Right lobe of liver (tissue), 6 donors: ENCODE data around the gene CLMP. TPM values are rescaled to one million over a fixed set of nuclear protein-coding genes. Genes with fewer than 3 reads are reported as not detected.

ENCODE experiments used
- ATAC-seq, 4 donors: fragments of 200-7000 bp; cut with Tn5 transposase; one replicate each; pipeline ENCODE4 v1.9.1; 2020; ENCODE audit warnings: mild to moderate bottlenecking in 4 of 4, moderate library complexity in 4 of 4
- DNase-seq, 3 donors: peaks; one replicate each; pipeline ENCODE4 v3.0.0-alpha.2; 2020
- H3K27ac ChIP-seq, 3 donors: fragments of 200-600 bp; one replicate each; pipeline ENCODE4 v1.8.0; 2022
- H3K27me3 ChIP-seq, 2 donors: fragments of 200-600 bp; one replicate each; pipeline ENCODE4 v1.8.0; 2022
- H3K36me3 ChIP-seq, 4 donors: fragments of 200-600 bp; sonication (generic) in 1 of 4; one replicate each; pipeline versions ENCODE4 v1.5.1 to v1.8.0; 2017 to 2022; ENCODE audit warnings: control low read depth in 1 of 4
- H3K4me1 ChIP-seq, 4 donors: fragments of 200-600 bp; sonication (generic) in 1 of 4; one replicate each; pipeline versions ENCODE4 v1.5.1 to v1.8.0; 2017 to 2022; ENCODE audit warnings: control low read depth in 1 of 4
- H3K4me3 ChIP-seq, 3 donors: fragments of 200-600 bp; one replicate each; pipeline ENCODE4 v1.8.0; 2022
- H3K9me3 ChIP-seq, 4 donors: fragments of 200-600 bp; sonication (generic) in 1 of 4; one replicate each; pipeline versions ENCODE4 v1.5.1 to v1.8.0; 2017 to 2022; ENCODE audit warnings: control low read depth in 1 of 4
- CTCF ChIP-seq, 4 donors: fragments of 200-600 bp in 3 of 4; fragments of 450-650 bp in 1 of 4; IDR thresholded peaks; one replicate each; pipeline versions ENCODE4 v1.5.1 to v1.8.0; 2016 to 2022; ENCODE audit warnings: antibody characterized with exemption in 4 of 4, mild to moderate bottlenecking in 2 of 4
- POLR2A ChIP-seq: fragments of 450-650 bp; IDR thresholded peaks from one replicate; pipeline ENCODE4 v1.6.1; 2017; ENCODE audit warnings: antibody characterized with exemption, mild to moderate bottlenecking
- WGBS: methylation state at CpG from one replicate; pipeline ENCODE4 v1.1.6; 2018; ENCODE audit warnings: low coverage, low lambda C conversion rate; ENCODE audit not compliant: insufficient coverage; ENCODE audit errors: missing lambda C conversion rate; 5-methylcytosine and 5-hydroxymethylcytosine counted together
- intact Hi-C, 2 donors: fragments of 100-400 bp; cut with DNase I; formaldehyde crosslinking; loops; one replicate each; pipeline versions ENCODE4 v1.11.2 to v1.14.1; 2022
- total RNA-seq, 6 experiments: library from RNA; depleted of rRNA in 2 of 6; stranded (reverse); fragments of >200 nt in 2 of 6; fragmentation: NEBNext Ultra II Directional in 3 of 6; extraction: Animal tissue kit (Norgen Biotek cat#: 25700) in 3 of 6; gene quantifications; one replicate each; pipeline versions ENCODE4 v1.1.0 to v1.2.4, GENCODE V29; 2016 to 2023
- donor health status: DM: no; HTN: yes; CAD: no.
- donor health status: DM: no; HTN: no; CAD: no.
- donor health status: DM: no; HTN: no; CAD: no.
- donor health status: DM: no; HTN: yes; CAD: no.
- donor health status: DM: no; HTN: yes; CAD: no.

The CLMP gene
- total RNA-seq, 6 experiments from 2014 or later: 0.17 to 1.2 (median 0.51) TPM

- no peaks in the 10 kb centered on the region for H3K9me3 ChIP-seq
- H3K36me3 ChIP-seq: no peaks in the 10 kb centered on the region
- H3K27me3 ChIP-seq: no peaks in the 10 kb centered on the region
- WGBS: 100% methylated on average over 1 of the region's 1 CpG
- H3K4me1 ChIP-seq: no peaks in the 10 kb centered on the region
- ATAC-seq (no peak), DNase-seq (no peak)
- H3K27ac ChIP-seq: no peak overlapping the region
- intact Hi-C loops: loop anchor here in 1 of 2 donors (10.0 kb wide), 1 partner anchor 180 kb away; no protein-coding TSS in a partner anchor
- no peak for TF ChIP-seq CTCF (IDR thresholded peaks at IDR 0.05)
- TF ChIP-seq POLR2A: no peak
- H3K4me3 ChIP-seq: no peak overlapping the region
Observed at GRCh38 chr11:123045101-123045500, 149.9 kb downstream of the CLMP start.

GRCh38 chr11:123041185-123041584, 153.9 kb downstream of the CLMP start:
- no peaks in the 10 kb centered on the region for H3K36me3 ChIP-seq
- H3K4me1 ChIP-seq: no peaks in the 10 kb centered on the region
- WGBS: no CpG with 5 or more reads among the region's 10 CpGs
- ATAC-seq: no peak
- H3K27me3 ChIP-seq: no peaks in the 10 kb centered on the region
- TF ChIP-seq CTCF (IDR thresholded peaks at IDR 0.05): no peak
- TF ChIP-seq POLR2A: no peak
- H3K9me3 ChIP-seq: no peaks in the 10 kb centered on the region
- intact Hi-C loops: loop anchor here in 1 of 2 donors (10.0 kb wide), 1 partner anchor 176 kb away; no protein-coding TSS in a partner anchor
- no peak overlapping the region for H3K4me3 ChIP-seq
- H3K27ac ChIP-seq: no peak overlapping the region
- DNase-seq: no peak

GRCh38 chr11:123040111-123040432, 155.0 kb downstream of the CLMP start:
- DNase-seq (no peak), ATAC-seq (no peak)
- Histone ChIP-seq H3K27ac (no peak overlapping the region), H3K36me3 (no peaks in the 10 kb centered on the region), H3K4me3 (no peak overlapping the region), H3K27me3 (no peaks in the 10 kb centered on the region), H3K9me3 (no peaks in the 10 kb centered on the region), H3K4me1 (no peaks in the 10 kb centered on the region)
- TF ChIP-seq POLR2A: no peak
- no peak for TF ChIP-seq CTCF (IDR thresholded peaks at IDR 0.05)
- WGBS: 78% methylated on average over 8 of the region's 11 CpGs
- intact Hi-C loops: loop anchor here in 1 of 2 donors (10.0 kb wide), 1 partner anchor 175 kb away; no protein-coding TSS in a partner anchor

GRCh38 chr11:123035831-123036230, 159.2 kb downstream of the CLMP start:
- Histone ChIP-seq H3K27ac (no peak overlapping the region), H3K9me3 (no peaks in the 10 kb centered on the region), H3K27me3 (no peaks in the 10 kb centered on the region), H3K36me3 (no peaks in the 10 kb centered on the region), H3K4me1 (no peaks in the 10 kb centered on the region), H3K4me3 (no peak overlapping the region)
- no peak for ATAC-seq
- 70% methylated on average over 9 of the region's 10 CpGs for WGBS
- intact Hi-C loops: no loop called here
- DNase-seq: no peak
- TF ChIP-seq POLR2A (no peak), CTCF (IDR thresholded peaks at IDR 0.05) (no peak)

- H3K36me3 ChIP-seq: no peaks in the 10 kb centered on the region
- no peak for DNase-seq
- no peak overlapping the region for H3K27ac ChIP-seq
- H3K4me3 ChIP-seq: no peak overlapping the region
- intact Hi-C loops: no loop called here
- H3K4me1 ChIP-seq: no peaks in the 10 kb centered on the region
- no peaks in the 10 kb centered on the region for H3K9me3 ChIP-seq
- ATAC-seq: no peak
- 67% methylated on average over 1 of the region's 6 CpGs for WGBS
- TF ChIP-seq CTCF (IDR thresholded peaks at IDR 0.05): no peak
- no peak for TF ChIP-seq POLR2A
- H3K27me3 ChIP-seq: no peaks in the 10 kb centered on the region
Observed at GRCh38 chr11:123034597-123034996, 160.5 kb downstream of the CLMP start.
